Prostate gland (tissue), 2 donors: Measurements from ENCODE around the gene PHF20. TPM values are rescaled to one million over a fixed set of nuclear protein-coding genes. Genes with fewer than 3 reads are reported as not detected.

ENCODE experiments used
- DNase-seq: peaks from one replicate; pipeline ENCODE4 v3.0.0-alpha.2; 2019; ENCODE audit warnings: low spot score
- H3K27ac ChIP-seq, 2 donors: fragments of 200-600 bp; sonication (generic); 2 replicates each; pipeline ENCODE4 v1.5.1; 2017 to 2019
- H3K27me3 ChIP-seq: fragments of 200-600 bp; sonication (generic); replicated peaks from 2 replicates; pipeline ENCODE4 v1.5.1; 2019; ENCODE audit not compliant: insufficient read depth
- H3K36me3 ChIP-seq, 2 donors: fragments of 200-600 bp; sonication (generic); 1 replicate in 1 of 2; 2 replicates in 1 of 2; pipeline versions ENCODE4 v1.5.1 to v1.8.1; 2017 to 2019
- H3K4me1 ChIP-seq: fragments of 200-600 bp; sonication (generic); replicated peaks from 2 replicates; pipeline ENCODE4 v1.5.1; 2019
- H3K4me3 ChIP-seq, 2 donors: fragments of 200-600 bp; sonication (generic); 2 replicates each; pipeline ENCODE4 v1.5.1; 2017 to 2019
- H3K9me3 ChIP-seq: fragments of 200-600 bp; sonication (generic); 2 replicates; pipeline ENCODE4 v1.5.1; 2017
- CTCF ChIP-seq, 4 experiments: fragments of 200-600 bp in 2 of 4; fragments of 450-650 bp in 2 of 4; sonication (generic) in 2 of 4; IDR thresholded peaks; 1 replicate in 3 of 4; 2 replicates in 1 of 4; pipeline ENCODE4 v1.5.1; 2016 to 2019; ENCODE audit warnings: antibody characterized with exemption in 4 of 4, mild to moderate bottlenecking in 2 of 4, moderate library complexity in 2 of 4
- POLR2A ChIP-seq: fragments of 450-650 bp; IDR thresholded peaks from one replicate; pipeline ENCODE4 v1.6.1; 2016; ENCODE audit warnings: antibody characterized with exemption, mild to moderate bottlenecking
- POLR2AphosphoS5 ChIP-seq: sonication (generic); formaldehyde crosslinking; IDR thresholded peaks from one replicate; pipeline ENCODE4 v1.6.1; 2017; ENCODE audit warnings: antibody characterized with exemption
- WGBS: methylation state at CpG from one replicate; pipeline ENCODE4 v1.1.5; 2018; 5-methylcytosine and 5-hydroxymethylcytosine counted together
- intact Hi-C: fragments of 100-400 bp; cut with DNase I; formaldehyde crosslinking; loops from one replicate; pipeline ENCODE4 v1.14.2; 2022
- total RNA-seq, 2 donors: library from RNA; depleted of rRNA; stranded (reverse); fragments of >200 nt; gene quantifications; one replicate each; pipeline ENCODE4 v1.1.0, GENCODE V29; 2016

PHF20 gene
- total RNA-seq, 2 donors from 2014 or later, result 34.7 to 61.1 TPM

GRCh38 chr20:35729283-35729807 lies 42.5 kb upstream of the PHF20 start:
- Histone ChIP-seq H3K4me1 (peaks cover 3% of the 10 kb centered on the region), H3K27me3 (no peaks in the 10 kb centered on the region), H3K27ac (no peak overlapping the region), H3K36me3 (peaks cover 12 to 19% of the 10 kb centered on the region in 2 donors), H3K4me3 (no peak overlapping the region), H3K9me3 (no peaks in the 10 kb centered on the region)
- no peak for TF ChIP-seq CTCF (IDR thresholded peaks at IDR 0.05)
- no peak for TF ChIP-seq POLR2A
- no peak for TF ChIP-seq POLR2AphosphoS5
- WGBS, result 73% methylated on average over 7 of the region's 7 CpGs
- no peak for DNase-seq
- intact Hi-C loops, result no loop called here

GRCh38 chr20:35729836-35730582 lies 41.8 kb upstream of the PHF20 start:
- TF ChIP-seq POLR2AphosphoS5 (no peak), CTCF (IDR thresholded peaks at IDR 0.05) (no peak), POLR2A (no peak)
- Histone ChIP-seq H3K9me3 (no peaks in the 10 kb centered on the region), H3K4me1 (peaks cover 3% of the 10 kb centered on the region), H3K4me3 (no peak overlapping the region), H3K27ac (no peak overlapping the region), H3K36me3 (peaks cover 8 to 14% of the 10 kb centered on the region in 2 donors), H3K27me3 (no peaks in the 10 kb centered on the region)
- 78% methylated on average over 2 of the region's 2 CpGs for WGBS
- DNase-seq, result no peak
- intact Hi-C loops, result no loop called here

GRCh38 chr20:35730583-35731468 lies 41.0 kb upstream of the PHF20 start:
- no peak overlapping the region for H3K27ac ChIP-seq
- TF ChIP-seq POLR2A, result no peak
- TF ChIP-seq CTCF (IDR thresholded peaks at IDR 0.05), result no peak
- no peak for TF ChIP-seq POLR2AphosphoS5
- H3K4me3 ChIP-seq, result no peak overlapping the region
- no peak for DNase-seq
- no peaks in the 10 kb centered on the region for H3K27me3 ChIP-seq
- H3K9me3 ChIP-seq, result no peaks in the 10 kb centered on the region
- 41% methylated on average over 4 of the region's 4 CpGs for WGBS
- H3K36me3 ChIP-seq, result peaks cover 6 to 14% of the 10 kb centered on the region in 2 donors
- intact Hi-C loops, result no loop called here
- peaks cover 3% of the 10 kb centered on the region for H3K4me1 ChIP-seq

DNA sequence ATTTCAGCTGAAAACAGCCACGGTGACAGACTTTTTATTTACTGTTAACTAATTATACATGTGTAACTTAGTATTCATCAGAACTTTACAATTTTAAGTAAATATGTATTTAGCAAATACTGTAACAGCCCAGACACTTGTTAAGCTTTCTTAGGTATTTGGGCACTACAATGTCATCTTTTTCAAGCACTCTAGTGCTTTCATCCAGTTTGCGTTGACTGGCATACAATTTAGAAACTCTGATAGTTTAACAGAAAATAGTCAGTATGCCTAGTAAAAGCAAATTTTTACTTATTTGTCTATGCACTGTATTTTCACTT lies 40.4 kb upstream of the PHF20 start:
- Histone ChIP-seq H3K36me3 (peaks cover 6 to 10% of the 10 kb centered on the region in 2 donors), H3K4me1 (peaks cover 3% of the 10 kb centered on the region)
- WGBS, result 41% methylated on average over 2 of the region's 2 CpGs

More for the DNA sequence above, 40.4 kb upstream of the PHF20 start:
- intact Hi-C loops, result no loop called here
- Histone ChIP-seq H3K27ac (no peak overlapping the region), H3K4me3 (no peak overlapping the region), H3K27me3 (no peaks in the 10 kb centered on the region), H3K9me3 (no peaks in the 10 kb centered on the region)
- DNase-seq, result no peak
- TF ChIP-seq POLR2A (no peak), POLR2AphosphoS5 (no peak), CTCF (IDR thresholded peaks at IDR 0.05) (no peak)
